Activated CD8-positive, alpha-beta T cell treated with anti-CD3 and anti-CD28 coated beads, Interleukin-2, amount 10 ng/mL, durations not matched to agents 7 days and 5 days (primary cell): ENCODE results near the gene TAF4. TPM values are rescaled to one million over a fixed set of nuclear protein-coding genes. Genes with fewer than 3 reads are reported as not detected.

Source experiments
- ATAC-seq: fragments of 150-1000 bp; cut with Tn5 transposase; one replicate; pipeline ENCODE4 v1.10.0; 2021; ENCODE audit warnings: moderate library complexity
- CTCF ChIA-PET: fragments of 350-600 bp; sonication (Branson Sonifier 250); formaldehyde crosslinking; loops from one replicate; lab custom pipeline; 2021; ENCODE audit warnings: antibody characterized with exemption; lab: Charles Lee
- POLR2A ChIA-PET: fragments of 350-600 bp; sonication (Branson Sonifier 250); formaldehyde crosslinking; loops from one replicate; lab custom pipeline; 2021; ENCODE audit warnings: antibody characterized with exemption; lab: Charles Lee
- DNase-seq: peaks from one replicate; pipeline ENCODE4 v3.0.0-alpha.2; 2020
- H3K27ac Mint-ChIP-seq: one replicate; pipeline ENCODE4 v1.8.0; 2021; ENCODE audit warnings: mild to moderate bottlenecking, mixed read lengths
- H3K27me3 Mint-ChIP-seq: one replicate; pipeline ENCODE4 v1.8.0; 2021; ENCODE audit warnings: low read depth, mixed read lengths
- H3K36me3 Mint-ChIP-seq: one replicate; pipeline ENCODE4 v1.8.0; 2021; ENCODE audit warnings: low read depth, mixed read lengths
- H3K4me1 Mint-ChIP-seq: one replicate; pipeline ENCODE4 v1.8.0; 2021; ENCODE audit warnings: low read depth, mixed read lengths
- H3K4me3 Mint-ChIP-seq: one replicate; pipeline ENCODE4 v1.8.0; 2021; ENCODE audit warnings: mild to moderate bottlenecking, mixed read lengths
- H3K9me3 Mint-ChIP-seq: one replicate; pipeline ENCODE4 v1.8.0; 2022; ENCODE audit warnings: mixed read lengths; ENCODE audit not compliant: insufficient read depth
- total RNA-seq, 2 experiments: library from RNA; stranded (reverse); gene quantifications; one replicate each; pipeline ENCODE4 v1.2.3, GENCODE V29; 2021

Gene TAF4
- total RNA-seq, 2 experiments from 2014 or later: 24.0 to 24.1 TPM

DNA sequence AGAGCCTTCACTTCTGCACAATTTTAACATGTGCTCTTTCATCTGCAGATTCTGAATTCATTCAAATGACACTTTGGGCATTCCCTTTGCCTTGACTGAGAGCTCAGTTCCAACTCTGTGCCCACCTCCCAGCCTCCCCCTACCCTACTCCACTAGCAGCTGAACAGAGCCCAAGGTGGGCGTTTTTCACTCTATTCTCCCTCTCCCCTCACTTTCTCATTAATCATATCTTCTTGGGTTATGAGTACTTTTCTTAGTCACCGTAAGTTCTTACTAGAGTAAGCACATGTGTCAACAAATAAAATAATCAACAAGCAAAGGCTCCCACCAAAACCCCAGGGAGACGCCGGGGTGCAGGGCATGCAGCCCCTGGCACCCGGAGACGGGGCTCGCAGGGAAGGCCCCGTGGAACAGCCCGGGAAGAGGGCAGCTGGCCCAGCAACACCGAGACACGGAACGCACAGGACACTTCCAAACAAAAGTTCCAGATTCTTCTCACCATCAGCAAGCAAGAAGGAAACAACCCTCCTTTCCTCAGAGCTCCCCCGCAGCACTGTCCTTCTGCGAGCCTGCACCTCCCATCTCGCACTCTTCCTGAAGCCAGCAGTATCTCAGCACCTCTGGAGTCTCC, 34.1 kb downstream of the TAF4 start:
- no peaks in the 10 kb centered on the region for H3K9me3 Mint-ChIP-seq
- ATAC-seq (no peak), DNase-seq (no peak)
- POLR2A ChIA-PET: interaction anchor here (1.2 kb wide), 1 partner anchor 35 kb away, joined by 4 read pairs; no protein-coding TSS in a partner anchor
- peaks cover 40% of the 10 kb centered on the region for H3K4me1 Mint-ChIP-seq
- H3K27me3 Mint-ChIP-seq: no peaks in the 10 kb centered on the region
- no peaks in the 10 kb centered on the region for H3K36me3 Mint-ChIP-seq
- H3K27ac Mint-ChIP-seq: peak overlapping the region; percentile 63
- CTCF ChIA-PET: interaction anchor here (3.4 kb wide), 1 partner anchor 21 kb away, joined by 15 read pairs; no protein-coding TSS in a partner anchor
- H3K4me3 Mint-ChIP-seq: no peak overlapping the region

GRCh38 chr20:62030834-62031434, 34.7 kb downstream of the TAF4 start:
- peaks cover 44% of the 10 kb centered on the region for H3K4me1 Mint-ChIP-seq
- DNase-seq: peak; percentile 45

DNA sequence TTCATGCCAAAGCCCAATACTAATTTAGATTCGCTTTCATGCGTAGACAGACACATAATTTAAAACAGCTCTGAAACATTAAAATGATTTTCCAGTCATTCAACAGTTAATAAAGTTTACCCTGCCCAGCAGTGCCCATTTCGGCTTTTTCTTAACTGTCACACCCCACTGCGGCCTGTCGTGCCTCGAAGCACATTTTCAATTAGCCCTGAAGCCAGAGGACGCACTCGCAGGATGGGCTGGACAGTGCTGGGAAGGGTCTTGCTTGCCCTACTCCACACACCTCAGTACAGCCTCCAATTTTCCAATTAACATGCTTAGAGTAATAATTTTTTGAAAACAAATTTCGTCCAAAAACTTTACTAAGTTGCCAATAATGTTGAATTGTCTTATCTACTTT, 35.3 kb downstream of the TAF4 start:
- no peaks in the 10 kb centered on the region for H3K36me3 Mint-ChIP-seq
- H3K27me3 Mint-ChIP-seq: no peaks in the 10 kb centered on the region
- H3K4me1 Mint-ChIP-seq: peaks cover 45% of the 10 kb centered on the region
- no peak overlapping the region for H3K4me3 Mint-ChIP-seq
- ATAC-seq (no peak), DNase-seq (no peak)
- no peaks in the 10 kb centered on the region for H3K9me3 Mint-ChIP-seq
- peak overlapping the region; percentile 63 for H3K27ac Mint-ChIP-seq
- ChIA-PET CTCF (interaction anchor here (0.6 to 3.4 kb wide), 3 partner anchors 20 to 112 kb away, joined by 3 to 15 read pairs (median 3); no protein-coding TSS in a partner anchor), POLR2A (no interaction called here)

More at GRCh38 chr20:62030834-62031434, 34.7 kb downstream of the TAF4 start:
- Mint-ChIP-seq H3K27me3 (no peaks in the 10 kb centered on the region), H3K4me3 (no peak overlapping the region), H3K36me3 (no peaks in the 10 kb centered on the region), H3K27ac (peak overlapping the region; percentile 63), H3K9me3 (no peaks in the 10 kb centered on the region)
- CTCF ChIA-PET: interaction anchor here (0.6 to 3.4 kb wide), 3 partner anchors 20 to 111 kb away, joined by 3 to 15 read pairs (median 3); no protein-coding TSS in a partner anchor
- POLR2A ChIA-PET: no interaction called here
- ATAC-seq: peak; percentile 65

DNA sequence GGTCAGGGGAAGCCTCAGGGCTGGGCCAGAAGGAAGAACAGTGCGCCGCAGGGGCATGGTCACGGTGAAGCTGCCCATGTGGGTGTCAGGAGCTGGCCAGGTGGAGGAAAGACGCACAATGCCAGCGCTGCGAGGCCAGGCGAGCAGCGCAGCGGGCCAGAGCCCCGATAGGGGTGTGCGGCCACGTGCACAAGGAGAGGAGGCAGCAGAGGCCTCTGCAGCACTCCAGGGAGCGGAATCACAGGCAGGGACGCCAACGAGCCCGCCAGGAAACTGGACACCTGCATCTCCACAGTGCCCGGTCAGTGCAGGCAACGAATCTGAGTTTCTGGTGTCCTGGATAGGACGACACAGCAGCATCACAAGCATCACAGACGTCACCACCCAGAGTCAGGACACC, 35.7 kb downstream of the TAF4 start:
- ATAC-seq (no peak), DNase-seq (no peak)
- POLR2A ChIA-PET: no interaction called here
- no peaks in the 10 kb centered on the region for H3K9me3 Mint-ChIP-seq
- no peak overlapping the region for H3K4me3 Mint-ChIP-seq
- no peak overlapping the region for H3K27ac Mint-ChIP-seq
- H3K4me1 Mint-ChIP-seq: peaks cover 47% of the 10 kb centered on the region
- CTCF ChIA-PET: no interaction called here
- H3K27me3 Mint-ChIP-seq: no peaks in the 10 kb centered on the region
- H3K36me3 Mint-ChIP-seq: no peaks in the 10 kb centered on the region

- ATAC-seq (no peak), DNase-seq (no peak)
- Mint-ChIP-seq H3K27ac (no peak overlapping the region), H3K27me3 (no peaks in the 10 kb centered on the region), H3K4me3 (no peak overlapping the region), H3K36me3 (no peaks in the 10 kb centered on the region), H3K4me1 (peaks cover 47% of the 10 kb centered on the region), H3K9me3 (no peaks in the 10 kb centered on the region)
- ChIA-PET POLR2A (no interaction called here), CTCF (no interaction called here)
These were observed 36.4 kb downstream of the TAF4 start for GRCh38 chr20:62029296-62029695.

GRCh38 chr20:62028384-62028783, 37.3 kb downstream of the TAF4 start:
- Mint-ChIP-seq H3K36me3 (no peaks in the 10 kb centered on the region), H3K27ac (no peak overlapping the region), H3K4me3 (no peak overlapping the region), H3K4me1 (peaks cover 47% of the 10 kb centered on the region), H3K27me3 (no peaks in the 10 kb centered on the region), H3K9me3 (no peaks in the 10 kb centered on the region)
- no peak for DNase-seq
- no peak for ATAC-seq
- POLR2A ChIA-PET: no interaction called here
- CTCF ChIA-PET: no interaction called here

GRCh38 chr20:62027698-62028321, 37.9 kb downstream of the TAF4 start:
- Mint-ChIP-seq H3K27me3 (no peaks in the 10 kb centered on the region), H3K4me3 (no peak overlapping the region), H3K27ac (no peak overlapping the region), H3K4me1 (peaks cover 43% of the 10 kb centered on the region), H3K9me3 (no peaks in the 10 kb centered on the region), H3K36me3 (no peaks in the 10 kb centered on the region)
- DNase-seq: no peak
- no peak for ATAC-seq
- ChIA-PET CTCF (no interaction called here), POLR2A (no interaction called here)

DNA sequence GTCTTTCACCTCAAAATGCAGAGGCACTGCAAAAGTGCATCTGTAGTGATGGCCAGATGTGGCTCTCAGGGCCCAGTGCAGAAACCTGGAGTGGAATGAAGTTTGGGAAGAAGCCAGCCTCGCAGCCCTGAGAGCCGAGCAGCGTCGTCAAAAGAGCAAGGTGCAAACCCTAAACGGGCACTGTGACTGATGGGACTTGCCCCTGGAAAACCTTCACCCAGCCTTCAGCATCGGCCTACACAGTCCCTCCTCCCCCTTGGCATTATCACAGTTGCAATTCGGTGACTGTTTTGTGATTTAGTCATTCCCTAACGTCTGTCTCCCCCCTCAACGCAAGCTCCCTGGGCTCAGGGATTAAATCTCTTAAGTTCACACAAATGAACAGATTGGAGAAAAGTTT, 38.6 kb downstream of the TAF4 start:
- POLR2A ChIA-PET: no interaction called here
- no peak overlapping the region for H3K27ac Mint-ChIP-seq

DNA sequence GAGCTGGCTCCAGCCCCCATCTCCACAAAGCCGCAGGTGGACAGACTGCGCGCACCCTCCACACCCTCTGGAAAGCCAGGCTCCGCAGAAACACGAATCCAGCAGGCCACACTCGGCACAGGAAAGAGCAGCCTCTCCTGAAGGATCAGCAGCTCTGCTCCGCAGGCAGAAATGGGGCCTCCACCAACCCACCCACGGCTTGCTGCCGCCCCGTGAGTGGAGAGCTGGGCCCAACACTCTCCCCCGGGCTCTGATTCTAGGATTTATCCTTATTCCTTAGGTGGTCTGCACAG, 39.2 kb downstream of the TAF4 start:
- no peaks in the 10 kb centered on the region for H3K27me3 Mint-ChIP-seq
- no peaks in the 10 kb centered on the region for H3K9me3 Mint-ChIP-seq
- ATAC-seq (no peak), DNase-seq (no peak)
- peaks cover 30% of the 10 kb centered on the region for H3K4me1 Mint-ChIP-seq
- H3K27ac Mint-ChIP-seq: no peak overlapping the region
- ChIA-PET POLR2A (no interaction called here), CTCF (interaction anchor here (0.9 to 2.5 kb wide), 6 partner anchors 16 to 115 kb away, joined by 3 to 10 read pairs (median 4); no protein-coding TSS in a partner anchor)
- H3K36me3 Mint-ChIP-seq: no peaks in the 10 kb centered on the region
- no peak overlapping the region for H3K4me3 Mint-ChIP-seq

More for the DNA sequence above, 38.6 kb downstream of the TAF4 start:
- ATAC-seq: no peak
- Mint-ChIP-seq H3K36me3 (no peaks in the 10 kb centered on the region), H3K9me3 (no peaks in the 10 kb centered on the region), H3K4me1 (peaks cover 36% of the 10 kb centered on the region), H3K4me3 (no peak overlapping the region), H3K27me3 (no peaks in the 10 kb centered on the region)
- DNase-seq: no peak
- CTCF ChIA-PET: interaction anchor here (2.5 kb wide), 1 partner anchor 115 kb away, joined by 10 read pairs; no protein-coding TSS in a partner anchor

DNA sequence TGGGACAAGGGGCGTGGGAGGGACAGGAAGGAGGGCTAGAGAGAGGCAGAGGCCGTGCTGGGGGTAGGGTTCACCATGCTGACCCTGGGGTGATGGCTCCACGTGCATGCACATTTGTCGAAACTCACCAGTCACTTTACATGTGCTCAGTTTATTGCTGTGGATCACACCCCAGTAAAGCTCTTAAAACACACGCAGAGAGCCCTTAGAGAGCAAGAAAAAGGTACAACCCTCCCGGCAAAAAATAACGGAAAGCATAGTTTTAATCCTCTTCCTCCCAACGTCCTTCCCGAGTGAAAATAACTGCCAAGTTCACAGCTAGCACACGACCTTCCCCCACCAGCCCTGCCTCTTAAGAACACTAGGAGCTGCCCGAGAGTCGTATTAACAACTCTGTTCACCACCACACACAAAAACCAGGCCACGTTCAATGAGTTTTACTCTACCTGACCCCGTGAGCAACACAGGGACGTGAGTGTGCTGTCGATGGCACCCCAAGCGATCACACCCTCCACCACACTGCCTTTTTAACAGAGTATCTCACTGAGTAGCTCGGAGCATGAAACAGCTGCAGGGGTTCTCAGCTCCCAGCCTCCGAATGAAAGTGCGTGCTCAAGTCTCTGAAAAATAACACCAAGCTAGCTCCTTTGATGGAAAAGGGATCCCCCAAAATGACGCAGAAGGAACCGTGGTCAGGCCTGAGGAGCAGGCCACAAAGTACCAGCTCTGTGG, 39.7 kb downstream of the TAF4 start:
- POLR2A ChIA-PET: no interaction called here
- H3K27ac Mint-ChIP-seq: no peak overlapping the region
- peak; percentile 27 for DNase-seq

DNA sequence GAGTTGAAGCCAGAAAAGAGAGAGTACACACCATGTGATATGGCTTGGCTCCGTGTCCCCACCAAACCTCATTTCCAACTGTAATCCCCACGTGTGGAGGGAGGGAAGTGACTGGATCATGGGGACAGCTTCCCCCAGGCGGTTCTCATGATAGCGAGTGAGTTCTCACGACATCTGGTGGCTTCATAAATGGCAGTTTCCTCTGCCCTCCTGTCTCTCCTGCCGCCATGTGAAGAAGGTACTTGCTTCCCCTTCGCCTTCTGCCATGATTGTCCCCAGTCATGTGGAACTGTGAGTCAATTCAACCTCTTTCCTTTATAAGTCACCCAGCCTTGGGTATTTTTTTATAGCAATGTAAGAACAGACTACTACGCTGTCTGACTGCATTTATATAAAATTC, 40.3 kb downstream of the TAF4 start:
- DNase-seq: no peak
- no peaks in the 10 kb centered on the region for H3K36me3 Mint-ChIP-seq
- ATAC-seq: no peak
- H3K4me3 Mint-ChIP-seq: no peak overlapping the region
- no peak overlapping the region for H3K27ac Mint-ChIP-seq
- CTCF ChIA-PET: interaction anchor here (1.0 to 2.5 kb wide), 4 partner anchors 94 to 116 kb away, joined by 3 to 10 read pairs (median 4); no protein-coding TSS in a partner anchor
- no peaks in the 10 kb centered on the region for H3K9me3 Mint-ChIP-seq
- POLR2A ChIA-PET: no interaction called here
- no peaks in the 10 kb centered on the region for H3K27me3 Mint-ChIP-seq
- peaks cover 19% of the 10 kb centered on the region for H3K4me1 Mint-ChIP-seq

More for the DNA sequence above, 39.7 kb downstream of the TAF4 start:
- Mint-ChIP-seq H3K36me3 (no peaks in the 10 kb centered on the region), H3K9me3 (no peaks in the 10 kb centered on the region), H3K4me3 (no peak overlapping the region), H3K4me1 (peaks cover 25% of the 10 kb centered on the region), H3K27me3 (no peaks in the 10 kb centered on the region)
- CTCF ChIA-PET: interaction anchor here (0.6 to 2.5 kb wide), 7 partner anchors 15 to 190 kb away, joined by 3 to 10 read pairs (median 4); no protein-coding TSS in a partner anchor
- peak; percentile 62 for ATAC-seq
